ENCODE measurements around the gene PPP1CB.

DNA sequence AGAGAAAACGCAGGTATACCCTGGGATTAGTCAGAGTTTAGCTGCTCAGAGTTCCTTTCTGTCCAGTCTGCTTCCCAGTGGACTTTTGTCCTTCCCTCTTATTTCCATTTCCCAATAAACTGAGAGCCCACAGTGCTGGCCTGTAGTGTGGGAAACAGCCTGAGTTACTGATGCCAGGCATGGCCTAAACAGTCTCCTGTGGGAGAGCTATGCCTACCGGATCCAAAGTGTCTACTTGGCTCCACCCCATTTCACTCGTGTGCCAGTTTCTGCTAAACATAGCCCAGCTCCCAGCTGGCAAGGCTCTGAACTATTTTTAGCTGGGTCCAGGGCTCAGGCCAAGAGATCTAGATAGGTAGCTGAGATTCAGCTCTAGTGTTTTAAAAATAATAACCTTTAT lies 15.6 kb upstream of the PPP1CB start:
- TF ChIP-seq EZH2phosphoT487 (IDR thresholded peaks at IDR 0.05; ENCODE audit: low read length), result no peak
- TF ChIP-seq, protein P1, sequence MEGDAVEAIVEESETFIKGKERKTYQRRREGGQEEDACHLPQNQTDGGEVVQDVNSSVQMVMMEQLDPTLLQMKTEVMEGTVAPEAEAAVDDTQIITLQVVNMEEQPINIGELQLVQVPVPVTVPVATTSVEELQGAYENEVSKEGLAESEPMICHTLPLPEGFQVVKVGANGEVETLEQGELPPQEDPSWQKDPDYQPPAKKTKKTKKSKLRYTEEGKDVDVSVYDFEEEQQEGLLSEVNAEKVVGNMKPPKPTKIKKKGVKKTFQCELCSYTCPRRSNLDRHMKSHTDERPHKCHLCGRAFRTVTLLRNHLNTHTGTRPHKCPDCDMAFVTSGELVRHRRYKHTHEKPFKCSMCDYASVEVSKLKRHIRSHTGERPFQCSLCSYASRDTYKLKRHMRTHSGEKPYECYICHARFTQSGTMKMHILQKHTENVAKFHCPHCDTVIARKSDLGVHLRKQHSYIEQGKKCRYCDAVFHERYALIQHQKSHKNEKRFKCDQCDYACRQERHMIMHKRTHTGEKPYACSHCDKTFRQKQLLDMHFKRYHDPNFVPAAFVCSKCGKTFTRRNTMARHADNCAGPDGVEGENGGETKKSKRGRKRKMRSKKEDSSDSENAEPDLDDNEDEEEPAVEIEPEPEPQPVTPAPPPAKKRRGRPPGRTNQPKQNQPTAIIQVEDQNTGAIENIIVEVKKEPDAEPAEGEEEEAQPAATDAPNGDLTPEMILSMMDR (IDR thresholded peaks at IDR 0.05; ENCODE audit: low read length), result no peak
